ENCODE data around the gene UMAD1.

DNA sequence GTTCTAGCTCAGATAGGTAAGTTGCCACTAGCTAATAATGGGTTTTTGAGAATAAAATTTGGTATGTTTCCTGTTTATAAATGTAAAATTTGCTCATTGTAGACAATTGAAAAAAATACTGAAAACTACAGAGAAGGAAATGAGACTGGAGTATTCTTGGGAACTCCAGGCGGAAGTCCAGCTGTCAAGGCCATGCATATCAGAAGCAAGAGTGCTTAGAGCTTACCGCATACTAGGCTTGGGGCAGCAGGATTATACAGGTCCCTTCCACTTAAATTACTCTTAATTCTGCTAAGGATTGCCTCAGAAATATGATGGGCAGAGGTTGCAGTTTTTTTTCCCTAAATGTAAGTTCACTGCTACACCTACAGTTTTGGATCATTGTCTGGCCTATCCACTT lies 26.6 kb downstream of the UMAD1 start:
- no peak for TF ChIP-seq NRF1 (IDR thresholded peaks at IDR 0.05; ENCODE audit: low read depth, low read length)
- TF ChIP-seq CTCF (IDR thresholded peaks at IDR 0.05) = no peak
- no peak for TF ChIP-seq POLR2AphosphoS5 (IDR thresholded peaks at IDR 0.05; ENCODE audit: low read depth, low read length)
- TF ChIP-seq SIN3A (IDR thresholded peaks at IDR 0.05; ENCODE audit: borderline replicate concordance, low read depth, low read length) = no peak
- no peak for TF ChIP-seq TAF1 (IDR thresholded peaks at IDR 0.05; ENCODE audit: borderline replicate concordance, low read depth, low read length)
- no peak for TF ChIP-seq MEF2A (IDR thresholded peaks at IDR 0.05; ENCODE audit: borderline replicate concordance, low read depth)
